Renal pelvis (tissue), 4 donors: ENCODE data around the gene BMPR1A. TPM values are rescaled to one million over a fixed set of nuclear protein-coding genes. Genes with fewer than 3 reads are reported as not detected.
"Not testable (repeated sequence)": the region's sequence is repeated elsewhere in the genome, so short reads cannot be mapped to it uniquely, and the experiment has no call there.

Source experiments
- DNase-seq: peaks from one replicate; pipeline ENCODE4 v3.0.0-alpha.2; 2013
- polyA plus RNA-seq, 3 donors: library from polyadenylated mRNA; unstranded; fragments of 120-200 nt; gene quantifications; one replicate each; pipeline ENCODE4 v1.2.1, GENCODE V29; 2013; ENCODE audit not compliant: insufficient read length in 3 of 3

The BMPR1A gene
- polyA plus RNA-seq, 3 donors, result 65.2 to 70.1 (median 67.1) TPM

DNA sequence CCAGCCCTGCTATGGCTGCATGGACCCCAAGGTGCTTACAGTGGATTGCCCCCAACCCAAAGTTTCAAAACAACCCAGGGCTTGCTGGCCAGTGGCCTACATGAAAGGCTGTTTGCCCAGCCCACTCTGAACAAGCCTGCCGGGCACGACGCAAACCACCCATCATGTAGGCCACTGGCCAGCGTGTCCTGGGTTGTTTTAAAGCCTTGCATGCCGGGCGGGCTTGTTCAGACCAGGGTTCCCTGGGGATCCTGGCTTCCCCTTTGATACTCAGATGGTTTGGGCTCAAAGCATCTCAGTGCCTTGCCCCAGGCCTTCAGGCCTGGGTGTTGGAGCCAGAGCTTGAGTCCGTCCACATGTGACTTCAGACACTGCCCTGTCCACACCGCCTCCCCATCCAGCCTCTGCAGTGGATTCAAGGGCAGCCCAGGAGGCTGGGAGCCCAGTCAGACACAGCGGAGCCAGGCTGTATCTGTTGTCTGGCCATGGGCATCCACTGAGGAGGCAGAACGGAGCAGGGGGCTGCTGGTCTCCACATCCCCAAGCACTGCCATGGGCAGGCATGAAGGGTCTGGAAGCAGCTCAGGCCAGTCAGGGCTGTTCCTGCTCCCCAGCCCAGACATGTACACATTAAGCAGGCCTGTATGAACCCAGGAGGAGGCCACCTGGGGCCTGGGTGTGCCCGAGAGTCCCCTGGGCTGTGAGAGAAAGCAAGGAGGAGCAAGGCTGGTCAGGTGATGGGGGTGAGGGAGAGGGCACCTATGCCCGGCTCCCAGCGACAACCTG lies 207.8 kb downstream of the BMPR1A start:
- DNase-seq, result no peak

DNA sequence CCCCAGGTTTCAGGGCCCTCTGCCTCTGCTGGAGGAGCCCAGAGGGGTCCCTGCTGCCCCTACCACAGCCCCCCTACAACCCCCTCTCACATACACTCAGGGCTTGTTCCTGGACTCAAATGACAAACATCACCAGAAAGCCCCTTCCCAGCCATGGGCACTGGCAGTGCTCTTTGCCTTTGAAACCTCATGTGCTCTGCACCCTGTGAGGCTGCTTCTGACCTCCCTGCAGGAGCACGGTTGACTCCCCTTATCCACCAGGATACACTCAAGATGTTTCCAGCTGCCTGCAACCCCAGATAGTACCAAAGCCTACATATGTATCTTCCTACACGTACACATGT lies 208.4 kb downstream of the BMPR1A start:
- no peak for DNase-seq

DNA sequence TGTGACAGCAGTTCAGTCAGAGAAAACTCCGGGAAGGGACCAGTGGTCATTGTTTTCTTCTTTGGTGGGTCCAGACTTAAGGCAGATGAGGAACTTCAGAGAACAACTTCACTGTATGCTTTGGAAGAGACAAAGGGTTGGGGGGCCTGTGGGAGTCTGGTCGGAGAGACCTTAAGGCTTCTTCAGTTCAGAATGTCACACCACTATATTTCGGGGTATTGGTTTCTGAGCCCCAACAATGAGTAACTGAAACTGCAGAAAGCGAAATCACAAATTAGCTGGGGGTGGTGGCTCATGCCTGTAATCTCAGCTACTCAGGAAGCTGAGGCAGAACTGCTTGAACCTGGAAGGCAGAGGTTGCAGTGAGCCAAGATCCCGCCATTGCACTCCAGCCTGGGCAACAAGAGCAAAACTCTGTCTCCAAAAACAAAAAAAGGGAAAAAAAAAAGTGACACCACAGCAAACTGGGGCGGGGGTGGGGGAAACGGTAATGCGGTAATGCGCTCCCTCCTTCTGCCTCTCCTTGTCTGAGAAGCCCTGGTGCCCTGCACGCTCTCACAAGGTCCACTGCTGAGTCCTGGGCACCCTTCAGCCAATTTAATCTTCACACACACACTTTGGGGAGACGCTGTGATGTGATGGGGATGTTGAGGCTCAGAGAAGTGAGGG lies 209.7 kb downstream of the BMPR1A start:
- no peak for DNase-seq

DNA sequence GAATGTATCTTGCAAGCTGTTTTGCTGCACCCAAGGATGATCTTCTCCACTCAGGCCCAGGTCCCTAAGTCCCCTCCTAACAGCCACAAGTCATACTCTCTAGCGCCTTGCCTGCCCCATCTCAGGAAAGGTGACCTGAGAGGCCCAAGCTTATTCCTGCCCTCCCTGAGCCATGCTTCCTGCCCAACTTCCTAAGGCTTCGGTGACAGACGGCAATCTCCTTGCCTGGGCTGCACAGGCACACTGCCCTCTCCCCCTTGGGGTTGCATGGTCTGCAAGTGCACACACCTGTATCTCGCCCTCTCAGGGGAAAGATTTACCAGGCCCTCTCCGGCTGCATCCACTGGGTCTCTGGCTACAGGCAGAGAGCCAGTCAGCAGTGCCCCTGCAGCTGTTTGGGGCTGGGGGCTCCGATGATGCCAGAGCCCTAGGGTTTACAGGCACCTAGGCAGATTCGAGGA lies 211.1 kb downstream of the BMPR1A start:
- no peak for DNase-seq

DNA sequence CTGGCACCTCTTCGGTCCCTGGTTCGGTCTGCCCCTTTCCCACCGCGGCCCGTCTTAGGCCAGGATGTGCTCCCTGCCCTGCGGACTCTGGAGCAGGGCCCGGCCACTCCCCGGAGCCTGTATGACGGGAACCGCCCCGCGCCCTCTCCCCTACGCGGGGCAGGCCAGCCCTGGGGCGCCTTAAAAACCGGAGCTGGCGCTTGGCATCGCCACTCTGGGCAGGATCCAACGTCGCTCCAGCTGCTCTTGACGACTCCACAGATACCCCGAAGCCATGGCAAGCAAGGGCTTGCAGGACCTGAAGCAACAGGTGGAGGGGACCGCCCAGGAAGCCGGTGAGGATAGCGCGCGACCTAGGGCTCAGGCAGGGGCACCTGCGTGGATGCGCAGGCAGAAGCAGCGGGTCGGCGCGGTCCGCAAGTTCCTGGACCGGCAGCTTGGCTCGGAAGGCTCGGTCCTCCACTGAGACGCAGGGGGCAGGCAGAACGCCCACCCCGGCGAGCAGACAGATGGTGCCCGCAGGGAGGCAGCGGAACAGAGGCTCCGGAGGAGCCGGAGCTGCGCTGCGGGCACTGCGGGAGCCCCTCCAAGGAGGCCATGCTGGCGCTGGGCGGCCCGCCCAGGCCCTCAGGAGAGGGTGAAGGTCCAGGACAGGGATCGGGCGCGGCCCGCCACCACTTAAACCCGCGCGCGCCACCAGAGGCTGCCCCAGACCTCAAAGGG lies 212.0 kb downstream of the BMPR1A start, which contains the start of gene ADIRF:
Gene ADIRF (plus strand): TSS at position 212 of the 723 bp plus-strand sequence. CDS start 63 bp downstream, at position 275.
- no peak for DNase-seq

DNA sequence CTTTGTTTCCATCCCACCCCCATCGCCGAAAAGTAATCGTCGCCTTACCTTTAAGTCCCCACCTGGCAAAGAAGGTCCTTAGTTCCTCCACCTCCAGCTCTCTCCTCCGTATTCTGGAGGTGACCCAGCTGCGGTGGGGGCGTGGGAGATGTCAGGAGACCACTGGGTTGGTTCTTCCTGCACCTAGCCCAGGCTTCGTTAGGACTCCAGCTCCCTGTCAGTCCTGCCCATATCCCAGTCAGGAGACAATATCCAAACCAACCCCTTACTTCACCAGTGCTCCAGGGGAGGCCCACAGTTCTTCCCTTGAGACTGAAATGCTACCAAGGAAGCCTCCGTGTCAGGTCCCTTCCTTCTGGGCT lies 212.6 kb downstream of the BMPR1A start:
- DNase-seq, result no peak

DNA sequence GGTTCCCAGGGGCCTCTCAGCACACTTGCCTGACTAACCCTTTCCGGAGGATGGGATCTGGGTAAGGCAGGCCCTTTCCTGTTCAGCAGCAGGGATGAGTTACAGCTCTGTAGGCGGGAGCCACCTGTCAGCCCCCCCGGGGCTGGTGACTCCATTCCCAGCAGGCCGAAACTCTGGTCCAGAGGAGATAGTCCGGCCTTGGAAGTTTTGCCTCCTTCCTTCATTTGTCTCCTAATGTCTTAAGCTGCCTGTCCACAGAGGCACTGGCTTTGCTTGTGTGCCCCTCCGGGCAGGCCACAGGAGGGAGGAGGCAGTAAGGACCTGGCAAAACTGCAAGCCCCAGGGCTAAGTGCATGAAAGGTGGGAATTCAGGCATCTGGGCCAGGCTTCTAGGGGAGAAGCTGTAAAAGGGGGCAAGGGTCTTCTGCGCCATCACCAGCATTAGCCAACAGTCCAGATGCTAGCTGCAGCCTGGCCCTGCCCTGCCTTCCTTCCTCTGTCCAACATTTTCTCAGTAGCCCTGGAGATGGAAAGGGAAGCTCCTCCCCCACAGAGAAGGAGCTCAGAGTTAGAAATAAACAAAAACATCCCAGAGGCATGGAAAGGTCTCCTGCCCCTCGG lies 213.1 kb downstream of the BMPR1A start:
- no peak for DNase-seq

DNA sequence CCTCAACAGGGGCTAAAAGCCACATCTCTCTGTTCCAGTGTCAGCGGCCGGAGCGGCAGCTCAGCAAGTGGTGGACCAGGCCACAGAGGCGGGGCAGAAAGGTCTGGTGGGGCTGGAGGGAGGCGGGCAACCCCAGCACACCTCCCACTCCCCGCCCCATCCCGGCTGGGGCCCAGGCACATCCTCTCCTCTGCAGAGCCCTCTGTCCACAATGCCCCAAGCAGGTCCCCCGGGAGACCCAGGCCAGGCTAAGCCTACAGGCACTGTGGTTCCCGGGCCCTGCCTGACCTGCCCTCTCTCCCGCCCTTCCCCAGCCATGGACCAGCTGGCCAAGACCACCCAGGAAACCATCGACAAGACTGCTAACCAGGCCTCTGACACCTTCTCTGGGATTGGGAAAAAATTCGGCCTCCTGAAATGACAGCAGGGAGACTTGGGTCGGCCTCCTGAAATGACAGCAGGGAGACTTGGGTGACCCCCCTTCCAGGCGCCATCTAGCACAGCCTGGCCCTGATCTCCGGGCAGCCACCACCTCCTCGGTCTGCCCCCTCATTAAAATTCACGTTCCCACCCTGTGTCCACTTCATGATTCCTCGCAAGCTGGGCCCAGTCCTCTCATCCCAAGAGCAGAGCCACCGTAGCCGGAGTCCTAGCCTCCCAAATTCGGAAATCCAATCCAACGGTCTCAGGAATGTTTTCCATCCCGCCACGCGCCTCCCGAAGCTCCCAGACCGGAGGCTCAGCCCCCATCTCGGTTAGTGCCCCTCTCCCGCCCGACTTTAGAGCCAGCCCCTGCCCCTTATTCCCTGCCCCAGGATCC lies 214.0 kb downstream of the BMPR1A start:
- DNase-seq, result no peak

DNA sequence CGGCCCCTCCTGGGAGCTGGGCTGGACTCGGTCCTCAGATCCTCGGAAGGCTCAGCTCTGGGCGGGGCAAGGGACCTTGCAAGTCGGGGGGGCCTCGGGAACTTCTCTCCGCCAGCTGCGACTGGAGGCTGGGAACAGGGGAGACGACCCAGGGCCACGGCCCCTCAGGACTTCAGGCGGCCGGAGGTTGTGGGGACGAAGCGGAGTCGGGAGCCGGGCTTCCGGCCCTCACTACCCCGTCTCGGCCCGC lies 214.5 kb downstream of the BMPR1A start:
- DNase-seq, result no peak

DNA sequence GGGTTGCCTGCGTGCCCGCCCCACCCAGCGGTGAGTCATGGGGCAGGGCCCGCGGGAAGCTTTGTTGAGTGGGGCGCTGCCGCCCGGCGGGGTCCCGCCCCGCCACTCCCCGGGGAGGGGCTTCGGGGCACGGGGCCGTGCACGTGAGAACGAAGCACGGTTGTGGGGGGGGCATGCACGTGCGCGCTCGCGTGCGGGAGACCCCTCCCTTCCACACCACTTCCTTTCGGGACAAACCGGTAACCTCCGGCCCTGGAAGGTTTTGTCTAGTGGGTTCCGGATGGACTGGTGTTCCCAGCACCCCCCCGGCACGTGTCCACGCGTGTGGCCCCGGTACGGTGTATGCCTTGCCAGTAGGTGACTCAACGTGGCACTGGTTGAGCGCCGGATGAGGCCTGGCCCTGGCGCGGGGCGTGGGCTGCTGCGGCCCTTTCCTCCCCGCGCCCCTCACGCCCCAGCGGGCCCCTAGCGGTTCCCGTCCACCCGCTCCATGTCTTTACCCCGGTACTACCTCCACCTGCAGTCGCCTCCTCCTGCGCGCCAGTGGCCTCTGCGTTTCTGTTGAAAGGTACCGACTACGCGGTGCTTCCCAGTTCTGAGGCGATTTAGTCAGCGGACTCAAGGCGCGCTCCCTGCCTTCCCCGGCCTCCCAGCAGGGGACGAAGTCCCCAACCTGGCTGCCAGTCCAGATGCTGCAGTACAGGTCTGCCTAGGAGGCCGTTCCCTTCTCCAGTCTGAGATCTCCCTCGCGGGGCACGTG lies 215.0 kb downstream of the BMPR1A start:
- DNase-seq, result peak; percentile 71

DNA sequence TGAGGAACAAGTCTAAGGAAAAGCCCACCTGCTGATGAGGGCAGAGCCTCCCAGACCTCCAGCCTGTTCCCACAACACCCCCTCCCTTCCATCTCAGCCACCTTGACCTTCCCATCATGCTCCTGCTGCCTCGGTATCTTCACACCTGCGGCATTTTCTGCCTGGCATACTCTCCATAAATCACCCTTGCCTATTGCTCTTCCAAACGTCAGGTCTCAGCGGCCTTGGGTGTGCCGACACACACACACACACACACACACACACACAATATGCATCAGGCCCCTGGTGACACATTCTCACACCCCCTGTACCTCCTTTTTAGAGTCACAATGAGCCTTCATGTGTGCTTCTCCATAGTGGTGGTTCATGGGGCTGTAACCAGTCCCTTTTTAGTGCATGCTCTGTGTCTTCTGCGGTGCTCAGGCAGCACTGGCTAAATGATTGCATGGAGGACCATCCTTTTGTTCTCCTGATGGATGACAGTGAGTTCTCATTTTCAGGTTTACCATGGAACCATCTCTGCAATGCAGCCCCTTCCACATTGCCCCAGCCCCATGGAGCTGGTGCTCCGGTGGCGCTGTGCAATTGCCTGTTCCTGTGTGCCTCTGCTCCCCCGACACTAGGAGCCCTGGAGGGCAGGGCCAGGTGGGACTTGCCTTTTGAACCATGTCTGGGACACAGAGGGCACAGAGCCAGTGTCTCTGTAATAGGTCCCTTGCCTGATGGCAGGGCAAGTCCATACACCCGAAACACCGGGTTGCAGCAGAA lies 216.4 kb downstream of the BMPR1A start:
- no peak for DNase-seq

DNA sequence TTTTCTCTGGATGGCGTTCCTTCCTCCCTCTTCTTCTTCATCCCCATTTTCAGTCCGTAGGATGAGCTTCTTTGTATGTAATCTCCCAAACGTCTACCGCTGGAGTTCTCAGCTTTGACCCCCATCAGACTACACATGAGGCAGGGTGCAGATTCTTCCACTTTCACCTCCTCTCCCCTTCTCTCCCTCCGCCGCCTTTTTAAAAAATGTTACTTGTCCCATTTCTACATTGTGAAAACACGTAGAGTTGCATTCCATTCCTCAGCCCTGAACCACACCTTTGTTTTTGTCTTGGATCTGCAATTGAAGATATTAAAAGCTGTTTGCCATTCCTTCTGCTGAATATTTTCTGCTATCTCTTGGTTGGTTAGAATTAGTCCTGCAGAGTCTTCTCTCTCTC lies 218.1 kb downstream of the BMPR1A start:
- no peak for DNase-seq

DNA sequence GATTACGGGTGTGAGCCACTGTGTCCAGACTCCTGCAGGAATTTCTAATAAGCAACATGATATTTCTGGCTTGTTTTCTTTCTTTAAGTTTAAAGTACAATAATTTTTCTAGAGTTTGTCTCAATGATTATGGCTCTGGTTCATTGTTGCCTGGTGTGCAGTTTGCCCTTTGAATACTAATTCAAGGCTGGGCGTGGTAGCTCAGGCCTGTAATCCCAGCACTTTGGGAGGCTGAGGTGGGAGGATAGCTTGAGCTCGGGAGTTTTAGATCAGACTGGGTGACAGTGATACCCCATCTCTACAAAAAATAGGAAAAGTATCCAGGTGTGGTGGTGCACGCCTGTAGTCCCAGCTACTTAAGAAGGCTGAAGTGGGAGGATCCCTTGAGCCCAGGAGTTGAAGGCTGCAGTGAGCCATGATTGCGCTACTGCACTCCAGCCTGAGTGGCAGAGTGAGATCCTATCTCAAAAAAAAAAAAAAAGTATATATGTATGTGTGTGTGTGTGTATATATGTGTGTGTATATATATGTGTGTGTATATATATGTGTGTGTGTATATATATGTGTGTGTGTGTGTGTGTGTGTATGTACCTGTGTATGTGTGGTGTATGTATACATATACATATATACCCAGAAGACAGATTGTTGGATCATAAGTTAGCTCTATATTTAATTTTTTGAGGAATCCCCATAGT lies 220.1 kb downstream of the BMPR1A start:
- DNase-seq, result no peak

DNA sequence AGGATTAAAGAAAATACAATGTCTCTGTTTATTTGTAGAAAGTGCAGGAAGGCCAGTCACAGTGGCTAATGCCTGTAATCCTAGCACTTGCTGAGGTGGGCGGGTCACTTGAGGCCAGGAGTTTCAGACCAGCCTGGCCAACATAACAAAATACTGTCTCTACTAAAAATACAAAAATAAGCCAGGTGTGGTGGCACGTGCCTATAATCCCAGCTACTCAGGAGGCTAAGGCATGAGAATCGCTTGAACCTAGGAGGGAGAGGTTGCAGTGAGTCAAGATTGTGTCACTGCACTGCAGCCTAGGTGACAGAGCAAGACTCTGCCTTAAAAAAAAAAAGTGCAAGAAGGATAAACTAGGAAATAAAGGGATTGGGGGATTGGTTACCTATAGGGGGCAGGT lies 222.0 kb downstream of the BMPR1A start:
- DNase-seq, result not testable (repeated sequence)

DNA sequence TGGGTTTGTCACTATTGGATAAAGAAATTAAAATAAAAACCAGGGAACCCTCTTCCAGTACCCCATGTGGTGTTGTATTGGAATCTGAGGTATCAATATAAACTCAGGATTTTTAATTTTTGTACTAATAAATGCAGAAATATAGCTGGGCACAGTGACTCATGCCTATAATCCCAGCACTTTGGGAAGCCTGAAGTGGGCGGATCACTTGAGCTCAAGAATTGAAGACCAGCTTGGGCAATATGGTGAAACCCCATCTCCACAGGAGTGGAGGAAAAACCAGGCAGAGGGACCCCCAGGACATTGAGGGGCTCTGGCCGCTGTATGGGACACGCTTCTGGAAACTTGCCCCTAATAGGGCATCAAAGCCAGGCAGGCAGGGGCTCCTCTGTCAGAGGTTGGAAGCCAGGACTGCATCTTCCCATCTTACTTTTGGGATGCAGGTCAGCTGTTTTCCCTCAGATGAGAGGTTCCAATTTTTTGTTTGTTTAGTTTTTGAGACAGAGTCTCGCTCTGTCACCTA lies 222.9 kb downstream of the BMPR1A start:
- no peak for DNase-seq

DNA sequence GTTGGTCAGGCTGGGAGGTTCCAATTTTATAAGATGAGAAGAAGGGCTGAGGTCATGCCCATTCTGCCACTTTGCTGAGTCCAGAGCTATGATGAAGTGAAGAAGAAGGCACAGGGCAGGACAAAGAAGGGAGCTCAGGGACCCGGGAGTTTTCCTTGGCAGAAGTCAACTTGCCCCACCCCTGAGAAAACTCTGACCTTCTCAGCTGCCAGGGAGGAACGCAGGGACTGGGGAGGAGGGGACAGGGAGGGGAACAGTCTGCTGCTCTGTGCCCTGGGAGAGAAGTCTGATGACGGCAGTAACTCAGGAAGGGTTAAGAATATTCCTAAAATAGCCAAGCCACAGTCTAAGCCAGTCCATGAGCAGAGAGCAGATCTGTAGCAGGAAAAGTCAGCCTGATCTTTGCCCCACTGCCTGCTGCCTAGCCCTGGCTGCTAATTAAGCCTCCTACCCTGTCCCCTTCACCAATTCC lies 223.6 kb downstream of the BMPR1A start:
- no peak for DNase-seq

DNA sequence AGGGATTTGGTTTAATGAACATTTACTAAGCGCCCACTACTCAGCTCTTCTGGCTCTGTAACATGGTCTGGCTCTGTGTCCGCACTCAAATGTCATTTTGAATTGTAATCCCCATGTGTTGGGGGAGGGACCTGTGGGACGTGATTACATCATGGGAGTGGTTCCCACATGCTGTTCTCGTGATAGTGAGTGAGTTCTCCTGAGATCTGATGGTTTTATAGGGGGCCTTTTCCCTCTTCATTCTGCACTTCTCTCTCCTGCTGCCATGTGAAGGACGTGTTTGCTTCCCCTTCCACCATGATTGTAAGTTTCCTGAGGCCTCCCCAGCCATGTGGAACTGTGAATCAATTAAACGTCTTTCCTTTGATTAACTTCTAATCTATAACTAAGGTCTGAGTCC lies 224.6 kb downstream of the BMPR1A start:
- DNase-seq, result not testable (repeated sequence)

DNA sequence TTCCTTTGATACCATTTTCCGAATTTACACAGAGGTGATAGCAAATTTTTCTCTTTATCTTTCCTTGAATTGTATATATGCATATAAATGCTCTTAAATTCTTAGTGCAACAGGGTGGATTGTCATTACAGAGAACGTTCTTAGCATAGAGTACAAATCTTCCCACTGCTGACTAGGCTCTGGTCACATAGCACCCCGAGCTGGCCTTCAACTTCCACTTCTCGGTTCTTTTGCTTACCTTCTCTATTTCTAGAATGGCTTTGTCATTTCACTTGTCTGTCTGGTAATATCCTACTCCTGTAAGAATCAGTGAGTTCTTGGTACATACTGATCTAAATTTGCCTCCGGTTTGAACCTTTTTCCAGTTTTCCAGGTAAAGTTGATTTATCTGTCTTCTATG lies 225.3 kb downstream of the BMPR1A start:
- DNase-seq, result no peak
